MCF 10A (cell line): Measurements from ENCODE around the gene ABCG1. TPM values are rescaled to one million over a fixed set of nuclear protein-coding genes. Genes with fewer than 3 reads are reported as not detected.

ENCODE experiments used
- BruUV-seq: library from RNA; stranded (reverse); fragments of 400-500 nt; replicated peaks from 2 replicates; lab custom pipeline; 2021; lab: Mats Ljungman, UMichigan
- CTCF ChIA-PET: fragments of 300-600 bp; sonication (Branson Sonifier 250); formaldehyde crosslinking; extraction: SDS; loops from one replicate; lab custom pipeline; 2021; ENCODE audit warnings: antibody characterized with exemption, inconsistent platforms; lab: Yijun Ruan, JAX
- POLR2A ChIA-PET: fragments of 300-600, 350-650 bp; sonication (Branson Sonifier 250); formaldehyde crosslinking; extraction: SDS; loops from one replicate; lab custom pipeline; 2020; ENCODE audit warnings: antibody characterized with exemption, inconsistent platforms; lab: Yijun Ruan, JAX
- DNase-seq: peaks from one replicate; pipeline ENCODE4 v3.0.0-alpha.2; 2018; ENCODE audit not compliant: unreplicated experiment
- H3K27ac Mint-ChIP-seq: one replicate; pipeline ENCODE4 v1.8.0; 2022; ENCODE audit warnings: mild to moderate bottlenecking, low read depth, mixed read lengths; ENCODE audit not compliant: unreplicated experiment
- H3K27me3 Mint-ChIP-seq: one replicate; pipeline ENCODE4 v1.8.0; 2022; ENCODE audit warnings: mixed read lengths; ENCODE audit not compliant: insufficient read depth, unreplicated experiment
- H3K36me3 Mint-ChIP-seq: one replicate; pipeline ENCODE4 v1.8.0; 2022; ENCODE audit warnings: mild to moderate bottlenecking, moderate library complexity, mixed read lengths; ENCODE audit not compliant: insufficient read depth, unreplicated experiment
- H3K4me1 Mint-ChIP-seq: one replicate; pipeline ENCODE4 v1.8.0; 2022; ENCODE audit warnings: mixed read lengths; ENCODE audit not compliant: insufficient read depth, unreplicated experiment
- H3K4me3 Mint-ChIP-seq: one replicate; pipeline ENCODE4 v1.8.0; 2022; ENCODE audit warnings: mild to moderate bottlenecking, moderate library complexity, mixed read lengths; ENCODE audit not compliant: unreplicated experiment
- H3K9me3 Mint-ChIP-seq: one replicate; pipeline ENCODE4 v1.8.0; 2022; ENCODE audit warnings: mixed read lengths; ENCODE audit not compliant: unreplicated experiment
- intact Hi-C: fragments of 100-400 bp; cut with micrococcal nuclease; formaldehyde crosslinking; loops from 2 replicates; pipeline ENCODE4 v1.14.1; 2022
- total RNA-seq: library from RNA; stranded (reverse); gene quantifications from 2 replicates; pipeline ENCODE4 v1.2.3, GENCODE V29; 2022
- TF ChIP-seq, protein P1 (sequence below): fragments of 200-600 bp; IDR thresholded peaks from one replicate; pipeline ENCODE4 v1.8.0; 2022; ENCODE audit warnings: antibody characterized with exemption, mild to moderate bottlenecking; ENCODE audit not compliant: unreplicated experiment

ABCG1 gene
- total RNA-seq, 1 experiment from 2014 or later: 25.5 TPM

DNA sequence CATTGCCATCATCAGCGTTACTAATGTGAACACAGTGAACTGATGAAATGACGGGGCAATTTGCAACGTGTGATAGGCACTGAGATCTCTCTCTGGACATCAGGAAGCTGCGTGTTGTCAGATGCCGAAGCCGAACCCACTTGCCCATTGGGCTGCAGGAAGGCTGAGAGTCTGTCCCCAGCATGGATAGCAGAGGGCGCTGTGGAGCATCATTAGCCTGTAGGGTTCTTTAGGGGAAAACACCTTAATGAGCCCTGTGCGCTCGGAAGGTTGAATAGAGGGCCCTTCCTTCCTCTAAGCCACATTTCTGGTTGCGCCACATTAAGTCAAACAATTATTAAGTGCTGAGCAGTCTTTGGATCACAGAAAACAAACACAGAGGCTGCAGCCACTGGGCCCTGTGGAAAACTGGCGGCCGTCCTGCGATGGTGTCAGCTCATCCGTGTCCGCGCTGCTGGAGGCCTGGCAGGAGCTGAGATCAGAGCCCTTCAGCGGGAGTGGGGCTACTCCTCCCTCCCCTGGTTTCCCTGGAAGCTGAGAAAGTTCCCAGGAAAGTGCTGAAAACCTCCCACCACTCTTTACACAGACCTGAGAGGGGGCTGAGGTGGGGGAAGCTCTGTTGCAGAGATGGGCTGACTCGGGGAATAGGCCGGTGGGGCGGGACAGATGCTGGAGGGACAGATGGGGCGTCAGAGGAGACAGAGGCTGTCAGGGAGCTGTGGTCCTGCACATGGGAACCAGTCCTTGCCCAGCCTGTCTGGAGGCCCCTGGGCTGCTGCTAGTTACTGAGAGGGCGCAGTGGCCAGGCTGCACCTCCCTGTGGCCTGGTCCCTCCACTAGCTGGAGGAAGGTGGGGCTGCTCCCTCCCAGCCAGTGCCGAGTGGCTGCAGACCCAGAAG, 119.1 kb downstream of the ABCG1 start:
- no TSS peak for BruUV-seq
- peak; percentile 48 for DNase-seq
- H3K36me3 Mint-ChIP-seq: no peaks in the 10 kb centered on the region
- CTCF ChIA-PET: interaction anchor here (0.6 to 1.6 kb wide), 3 partner anchors 8 to 112 kb away, joined by 3 to 4 read pairs (median 3); no protein-coding TSS in a partner anchor
- H3K27me3 Mint-ChIP-seq: peaks cover 27% of the 10 kb centered on the region
- intact Hi-C loops: no loop called here
- no peak overlapping the region for H3K27ac Mint-ChIP-seq
- no peak overlapping the region for H3K4me3 Mint-ChIP-seq
- POLR2A ChIA-PET: interaction anchor here (0.5 kb wide), 1 partner anchor 19 kb away, joined by 3 read pairs; no protein-coding TSS in a partner anchor
- no peaks in the 10 kb centered on the region for H3K4me1 Mint-ChIP-seq
- H3K9me3 Mint-ChIP-seq: no peaks in the 10 kb centered on the region
- TF ChIP-seq, protein P1, sequence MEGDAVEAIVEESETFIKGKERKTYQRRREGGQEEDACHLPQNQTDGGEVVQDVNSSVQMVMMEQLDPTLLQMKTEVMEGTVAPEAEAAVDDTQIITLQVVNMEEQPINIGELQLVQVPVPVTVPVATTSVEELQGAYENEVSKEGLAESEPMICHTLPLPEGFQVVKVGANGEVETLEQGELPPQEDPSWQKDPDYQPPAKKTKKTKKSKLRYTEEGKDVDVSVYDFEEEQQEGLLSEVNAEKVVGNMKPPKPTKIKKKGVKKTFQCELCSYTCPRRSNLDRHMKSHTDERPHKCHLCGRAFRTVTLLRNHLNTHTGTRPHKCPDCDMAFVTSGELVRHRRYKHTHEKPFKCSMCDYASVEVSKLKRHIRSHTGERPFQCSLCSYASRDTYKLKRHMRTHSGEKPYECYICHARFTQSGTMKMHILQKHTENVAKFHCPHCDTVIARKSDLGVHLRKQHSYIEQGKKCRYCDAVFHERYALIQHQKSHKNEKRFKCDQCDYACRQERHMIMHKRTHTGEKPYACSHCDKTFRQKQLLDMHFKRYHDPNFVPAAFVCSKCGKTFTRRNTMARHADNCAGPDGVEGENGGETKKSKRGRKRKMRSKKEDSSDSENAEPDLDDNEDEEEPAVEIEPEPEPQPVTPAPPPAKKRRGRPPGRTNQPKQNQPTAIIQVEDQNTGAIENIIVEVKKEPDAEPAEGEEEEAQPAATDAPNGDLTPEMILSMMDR: no peak

- peaks cover 18% of the 10 kb centered on the region for H3K27me3 Mint-ChIP-seq
- intact Hi-C loops: no loop called here
- DNase-seq: no peak
- TF ChIP-seq, protein P1: no peak
- POLR2A ChIA-PET: interaction anchor here (0.5 kb wide), 1 partner anchor 19 kb away, joined by 3 read pairs; no protein-coding TSS in a partner anchor
- H3K36me3 Mint-ChIP-seq: no peaks in the 10 kb centered on the region
- BruUV-seq: no TSS peak
- CTCF ChIA-PET: interaction anchor here (0.6 to 1.6 kb wide), 3 partner anchors 29 to 111 kb away, joined by 3 to 5 read pairs (median 4); no protein-coding TSS in a partner anchor
- H3K4me3 Mint-ChIP-seq: no peak overlapping the region
- H3K4me1 Mint-ChIP-seq: no peaks in the 10 kb centered on the region
- no peak overlapping the region for H3K27ac Mint-ChIP-seq
- no peaks in the 10 kb centered on the region for H3K9me3 Mint-ChIP-seq
Observed at GRCh38 chr21:42338729-42339715, 120.1 kb downstream of the ABCG1 start.

DNA sequence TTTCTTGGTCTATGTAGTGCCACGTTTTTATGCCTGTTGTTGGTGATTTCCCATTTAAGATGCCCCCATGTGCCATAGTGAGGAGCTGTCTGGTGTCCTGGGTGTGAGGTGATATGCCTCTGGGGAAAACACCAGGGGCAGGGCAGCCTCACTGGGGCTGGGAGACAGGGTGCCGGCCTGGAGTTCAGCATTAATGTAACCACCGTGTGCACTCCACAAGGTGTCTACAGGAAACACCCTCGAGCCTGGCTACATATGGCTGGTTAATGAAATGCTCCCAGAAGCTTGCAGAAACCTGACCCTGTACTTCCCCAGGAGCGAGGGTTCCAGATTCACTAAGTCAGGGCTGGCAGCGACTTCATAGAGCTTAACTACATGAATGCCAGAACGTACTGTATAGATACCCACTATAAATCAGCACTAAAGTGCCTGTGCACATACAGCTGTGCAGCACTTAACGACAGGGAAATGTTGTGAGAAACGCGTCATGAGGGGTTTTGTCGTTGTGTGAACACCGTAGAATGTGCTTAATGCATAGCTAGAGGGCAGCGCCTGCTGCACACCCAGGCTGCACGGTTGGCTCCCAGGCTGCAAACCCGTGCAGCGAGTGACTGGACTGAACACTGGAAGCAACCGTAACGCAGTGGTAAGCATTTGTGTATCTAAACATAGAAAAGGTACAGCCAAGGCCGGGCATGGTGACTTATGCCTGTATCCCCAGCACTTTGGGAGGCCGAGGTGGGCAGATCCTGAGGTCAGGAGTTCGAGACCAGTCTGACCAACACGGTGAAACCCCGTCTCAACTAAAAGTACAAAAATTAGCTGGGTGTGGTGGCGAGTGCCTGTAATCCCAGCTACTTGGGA, 121.5 kb downstream of the ABCG1 start:
- Mint-ChIP-seq H3K27me3 (peaks cover 8% of the 10 kb centered on the region), H3K36me3 (no peaks in the 10 kb centered on the region), H3K9me3 (no peaks in the 10 kb centered on the region), H3K4me3 (no peak overlapping the region), H3K4me1 (no peaks in the 10 kb centered on the region), H3K27ac (no peak overlapping the region)
- intact Hi-C loops: no loop called here
- ChIA-PET POLR2A (no interaction called here), CTCF (interaction anchor here (0.8 to 1.6 kb wide), 3 partner anchors 24 to 41 kb away, joined by 3 to 5 read pairs (median 3); no protein-coding TSS in a partner anchor)
- TF ChIP-seq, protein P1: no peak
- BruUV-seq: no TSS peak
- no peak for DNase-seq
